ENCODE results near the gene FBXL4. TPM values are rescaled to one million over a fixed set of nuclear protein-coding genes. Genes with fewer than 3 reads are reported as not detected.

The FBXL4 gene
- total RNA-seq, 1 donor from 2014 or later = 13.1 TPM

DNA sequence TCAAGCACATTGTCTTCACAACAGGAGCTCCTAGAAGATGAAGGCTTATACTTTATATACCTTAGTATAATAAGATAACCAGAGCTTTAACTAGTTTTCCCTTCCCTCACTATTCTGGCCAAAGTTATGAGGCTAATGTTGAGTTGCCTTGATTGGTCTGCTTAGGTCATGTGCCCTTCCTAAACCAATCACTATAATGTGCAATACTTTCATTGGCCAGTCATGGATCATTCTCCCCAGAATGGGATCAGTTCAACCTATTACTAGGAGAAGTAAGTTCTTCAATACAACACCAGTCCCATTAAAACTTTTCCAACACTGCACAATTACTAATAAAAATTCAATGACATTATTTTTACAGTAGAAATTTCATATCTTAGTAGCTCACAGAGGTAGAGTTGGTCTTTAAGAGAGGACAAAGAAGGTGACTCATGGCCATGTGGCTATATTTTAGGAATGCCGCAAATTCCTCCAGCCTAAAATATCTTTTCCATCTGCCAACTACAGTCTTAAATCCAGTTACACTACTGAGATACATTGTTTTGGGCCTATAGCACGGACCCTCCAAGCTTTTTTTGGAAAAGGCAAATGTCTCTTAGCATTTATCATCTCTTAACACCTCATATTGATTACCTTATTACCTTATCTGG lies 125.9 kb downstream of the FBXL4 start:
- no peak for DNase-seq (ENCODE audit: low read depth)
- TF ChIP-seq, protein P1, sequence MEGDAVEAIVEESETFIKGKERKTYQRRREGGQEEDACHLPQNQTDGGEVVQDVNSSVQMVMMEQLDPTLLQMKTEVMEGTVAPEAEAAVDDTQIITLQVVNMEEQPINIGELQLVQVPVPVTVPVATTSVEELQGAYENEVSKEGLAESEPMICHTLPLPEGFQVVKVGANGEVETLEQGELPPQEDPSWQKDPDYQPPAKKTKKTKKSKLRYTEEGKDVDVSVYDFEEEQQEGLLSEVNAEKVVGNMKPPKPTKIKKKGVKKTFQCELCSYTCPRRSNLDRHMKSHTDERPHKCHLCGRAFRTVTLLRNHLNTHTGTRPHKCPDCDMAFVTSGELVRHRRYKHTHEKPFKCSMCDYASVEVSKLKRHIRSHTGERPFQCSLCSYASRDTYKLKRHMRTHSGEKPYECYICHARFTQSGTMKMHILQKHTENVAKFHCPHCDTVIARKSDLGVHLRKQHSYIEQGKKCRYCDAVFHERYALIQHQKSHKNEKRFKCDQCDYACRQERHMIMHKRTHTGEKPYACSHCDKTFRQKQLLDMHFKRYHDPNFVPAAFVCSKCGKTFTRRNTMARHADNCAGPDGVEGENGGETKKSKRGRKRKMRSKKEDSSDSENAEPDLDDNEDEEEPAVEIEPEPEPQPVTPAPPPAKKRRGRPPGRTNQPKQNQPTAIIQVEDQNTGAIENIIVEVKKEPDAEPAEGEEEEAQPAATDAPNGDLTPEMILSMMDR (conservative IDR thresholded peaks at IDR 0.05; ENCODE audit: low read depth, low read length) = no peak
- no peak overlapping the region for H3K4me3 ChIP-seq (ENCODE audit: low read depth, low read length)

Other genes with a start within 250 kb of the FBXL4 start
- not detected in 2 replicates for gene POU3F2, start 113.4 kb downstream of the FBXL4 start, total RNA-seq

Data from epithelial cell of proximal tubule (primary cell).